SJSA1 (cell line): ENCODE results near the gene OXLD1. TPM values are rescaled to one million over a fixed set of nuclear protein-coding genes. Genes with fewer than 3 reads are reported as not detected.

Experiments used
- DNase-seq, 2 experiments: peaks; one replicate each; pipeline ENCODE4 v3.0.0-alpha.2; 2015 to 2020; ENCODE audit warnings: low spot score in 2 of 2, low read depth in 1 of 2
- H3K27ac ChIP-seq: fragments of 250-450 bp; sonication (Bioruptor Pico); 2 replicates; pipeline ENCODE4 v1.5.1; 2020; ENCODE audit warnings: mild to moderate bottlenecking, moderate library complexity
- H3K27me3 ChIP-seq: fragments of 250-450 bp; sonication (Bioruptor Pico); replicated peaks from 2 replicates; pipeline ENCODE4 v1.5.1; 2020; ENCODE audit warnings: mild to moderate bottlenecking, moderate library complexity
- H3K36me3 ChIP-seq: fragments of 250-450 bp; sonication (Bioruptor Pico); 2 replicates; pipeline ENCODE4 v1.5.1; 2020; ENCODE audit warnings: mild to moderate bottlenecking
- H3K4me1 ChIP-seq: fragments of 250-450 bp; sonication (Bioruptor Pico); replicated peaks from 2 replicates; pipeline ENCODE4 v1.6.1; 2021; ENCODE audit warnings: mild to moderate bottlenecking
- H3K4me3 ChIP-seq: fragments of 250-450 bp; sonication (Bioruptor Pico); 2 replicates; pipeline ENCODE4 v1.5.1; 2020; ENCODE audit warnings: mild to moderate bottlenecking
- H3K9me3 ChIP-seq: fragments of 250-450 bp; sonication (Bioruptor Pico); replicated peaks from 2 replicates; pipeline ENCODE4 v1.5.1; 2020; ENCODE audit warnings: mild to moderate bottlenecking
- total RNA-seq: library from RNA; depleted of rRNA; stranded (reverse); fragments of >200 nt; shearing (Covaris generic); gene quantifications from 2 replicates; pipeline ENCODE4 v1.2.3, GENCODE V29; 2014

Gene OXLD1
- total RNA-seq, 1 experiment from 2014 or later: 49.7 TPM

DNA sequence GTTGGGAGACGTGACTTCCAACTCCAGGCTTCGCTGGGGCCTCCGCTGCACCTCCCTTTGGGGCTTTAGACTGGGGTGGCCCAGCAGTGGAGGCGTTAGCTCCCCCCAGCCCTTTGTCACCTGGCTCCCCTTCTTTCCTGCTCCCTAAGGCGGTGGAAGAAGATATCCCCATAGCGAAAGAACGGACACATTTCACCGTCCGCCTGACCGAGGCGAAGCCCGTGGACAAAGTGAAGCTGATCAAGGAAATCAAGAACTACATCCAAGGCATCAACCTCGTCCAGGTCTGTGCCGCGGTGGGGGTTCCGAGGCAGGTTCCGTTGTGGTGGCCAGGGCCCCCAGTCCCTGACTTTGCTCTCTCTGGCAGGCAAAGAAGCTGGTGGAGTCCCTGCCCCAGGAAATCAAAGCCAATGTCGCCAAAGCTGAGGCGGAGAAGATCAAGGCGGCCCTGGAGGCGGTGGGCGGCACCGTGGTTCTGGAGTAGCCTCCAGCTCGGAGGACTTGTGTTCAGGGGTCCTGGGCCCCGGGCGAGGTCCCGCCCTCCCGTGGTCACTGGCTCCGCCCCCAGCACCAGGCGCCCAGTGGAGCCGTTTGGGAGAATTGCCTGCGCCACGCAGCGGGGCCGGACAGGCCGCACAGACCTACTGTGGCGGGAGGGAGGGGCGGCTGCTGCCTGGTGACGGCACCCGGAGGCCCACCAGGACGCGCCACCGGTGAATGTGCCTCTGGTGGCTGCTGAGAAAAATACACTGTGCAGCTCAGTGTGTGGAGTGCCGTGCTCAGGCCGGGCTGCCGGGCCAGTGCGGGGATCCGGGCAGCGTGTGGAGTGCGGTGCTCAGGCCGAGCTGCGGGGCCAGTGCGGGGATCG lies 40.6 kb upstream of the OXLD1 start:
- no peak overlapping the region for H3K4me3 ChIP-seq
- peaks cover 22% of the 10 kb centered on the region for H3K4me1 ChIP-seq
- no peaks in the 10 kb centered on the region for H3K27me3 ChIP-seq

DNA sequence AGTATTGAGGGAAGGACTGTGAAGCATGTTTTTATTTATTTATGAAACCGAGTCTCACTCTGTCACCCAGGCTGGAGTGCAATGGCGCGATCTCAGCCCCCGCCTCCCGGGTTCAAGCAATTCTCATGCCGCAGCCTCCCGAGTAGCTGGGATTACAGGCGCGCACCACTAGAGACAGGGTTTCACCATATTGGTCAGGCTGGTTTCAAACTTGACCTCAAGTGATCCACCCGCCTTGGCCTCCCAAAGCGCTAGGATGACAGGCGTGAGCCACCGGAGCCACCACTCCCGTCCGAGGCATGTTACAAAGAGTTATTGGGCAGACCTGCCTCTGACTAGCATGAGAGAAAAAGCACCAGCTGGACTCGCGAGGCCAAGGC lies 39.8 kb upstream of the OXLD1 start:
- Histone ChIP-seq H3K9me3 (no peaks in the 10 kb centered on the region), H3K4me3 (no peak overlapping the region), H3K27me3 (no peaks in the 10 kb centered on the region), H3K27ac (no peak overlapping the region), H3K4me1 (peaks cover 23% of the 10 kb centered on the region), H3K36me3 (peaks cover 77% of the 10 kb centered on the region)
- no peak for DNase-seq

More for the DNA sequence above, 40.6 kb upstream of the OXLD1 start:
- Histone ChIP-seq H3K36me3 (peaks cover 69% of the 10 kb centered on the region), H3K27ac (no peak overlapping the region), H3K9me3 (no peaks in the 10 kb centered on the region)
- DNase-seq: no peak

DNA sequence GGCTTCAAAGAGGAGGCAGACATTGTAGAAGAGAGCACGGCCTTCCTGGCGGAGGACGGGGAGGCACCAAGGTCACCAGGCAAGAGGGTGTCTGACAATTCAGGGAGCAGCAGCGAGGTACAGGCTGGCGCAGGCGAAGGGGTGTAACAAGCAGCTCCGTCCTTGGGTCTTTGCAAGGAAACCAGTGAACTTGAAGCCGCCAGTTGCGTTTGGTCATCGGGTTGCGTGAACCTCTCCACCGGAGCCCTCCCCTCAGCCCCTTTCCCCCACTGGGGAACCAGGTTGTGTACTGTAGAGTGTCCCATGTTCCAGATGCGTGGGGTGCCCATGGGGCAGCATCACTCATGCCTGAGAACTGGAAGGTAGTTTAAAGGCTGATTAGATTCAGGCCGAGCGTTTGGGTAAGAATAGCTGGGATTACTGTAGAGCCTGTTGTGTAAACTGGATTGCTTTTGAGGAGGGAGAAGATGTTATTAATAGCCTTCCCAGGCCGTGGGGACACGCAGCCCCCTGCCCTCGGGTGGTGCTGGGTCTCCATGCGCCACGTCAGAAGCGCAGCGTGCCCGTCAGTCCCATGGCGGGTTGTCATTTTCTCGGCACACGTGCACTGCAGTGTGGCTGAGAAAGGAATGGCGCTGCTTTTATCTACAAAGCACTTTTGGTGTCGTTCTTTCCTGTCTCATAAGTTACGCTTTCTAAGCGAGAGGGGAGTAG lies 39.3 kb upstream of the OXLD1 start:
- H3K27me3 ChIP-seq: no peaks in the 10 kb centered on the region
- no peak overlapping the region for H3K27ac ChIP-seq
- peaks cover 82% of the 10 kb centered on the region for H3K36me3 ChIP-seq
- no peak overlapping the region for H3K4me3 ChIP-seq
- peaks cover 24% of the 10 kb centered on the region for H3K4me1 ChIP-seq
- no peaks in the 10 kb centered on the region for H3K9me3 ChIP-seq
- no peak for DNase-seq

DNA sequence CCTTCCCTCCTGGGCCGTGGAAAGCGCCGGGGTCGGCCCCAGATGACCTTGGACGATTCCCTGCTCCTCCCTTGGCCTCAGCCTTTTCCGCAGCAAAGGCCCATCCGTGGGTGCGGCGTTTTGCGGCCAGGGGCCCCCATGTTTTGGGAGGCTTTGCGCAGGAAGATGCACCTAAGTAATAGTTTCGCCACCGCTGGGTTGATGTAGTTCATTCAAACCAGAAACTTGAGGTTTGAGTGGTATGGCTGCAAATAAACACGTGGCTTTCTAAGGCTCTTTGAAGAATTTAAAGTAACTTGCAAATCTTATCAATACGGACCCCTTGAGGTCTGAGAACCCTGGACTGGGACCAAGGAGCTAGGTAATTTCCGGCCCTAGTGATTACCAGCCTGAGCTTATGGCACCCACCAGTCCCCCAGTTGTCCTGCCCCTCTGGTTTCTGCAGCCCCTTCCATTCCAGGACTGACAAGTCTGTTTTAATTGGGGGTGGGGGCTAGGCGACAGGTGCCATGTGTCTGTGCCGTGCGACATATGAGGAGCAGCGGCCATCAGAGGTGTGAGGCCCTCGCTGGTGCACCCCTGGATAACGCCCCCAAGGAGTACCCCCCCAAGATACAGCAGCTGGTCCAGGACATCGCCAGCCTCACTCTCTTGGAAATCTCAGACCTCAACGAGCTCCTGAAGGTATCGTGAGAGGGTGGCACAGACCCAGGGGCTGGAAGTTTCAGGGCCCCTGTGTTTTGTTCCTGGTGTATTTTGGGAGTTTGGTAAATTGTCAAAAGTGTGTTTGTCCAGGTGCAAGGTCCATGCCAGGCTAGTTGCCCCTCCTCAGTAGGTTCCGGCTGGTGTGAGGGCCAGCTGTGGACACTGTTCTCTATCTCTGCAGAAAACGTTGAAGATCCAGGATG lies 37.6 kb upstream of the OXLD1 start:
- Histone ChIP-seq H3K27ac (peak overlapping the region; percentile 62), H3K27me3 (no peaks in the 10 kb centered on the region), H3K9me3 (no peaks in the 10 kb centered on the region), H3K4me3 (peak overlapping the region; percentile 86), H3K36me3 (peaks cover 92% of the 10 kb centered on the region), H3K4me1 (peaks cover 24% of the 10 kb centered on the region)
- no peak for DNase-seq

DNA sequence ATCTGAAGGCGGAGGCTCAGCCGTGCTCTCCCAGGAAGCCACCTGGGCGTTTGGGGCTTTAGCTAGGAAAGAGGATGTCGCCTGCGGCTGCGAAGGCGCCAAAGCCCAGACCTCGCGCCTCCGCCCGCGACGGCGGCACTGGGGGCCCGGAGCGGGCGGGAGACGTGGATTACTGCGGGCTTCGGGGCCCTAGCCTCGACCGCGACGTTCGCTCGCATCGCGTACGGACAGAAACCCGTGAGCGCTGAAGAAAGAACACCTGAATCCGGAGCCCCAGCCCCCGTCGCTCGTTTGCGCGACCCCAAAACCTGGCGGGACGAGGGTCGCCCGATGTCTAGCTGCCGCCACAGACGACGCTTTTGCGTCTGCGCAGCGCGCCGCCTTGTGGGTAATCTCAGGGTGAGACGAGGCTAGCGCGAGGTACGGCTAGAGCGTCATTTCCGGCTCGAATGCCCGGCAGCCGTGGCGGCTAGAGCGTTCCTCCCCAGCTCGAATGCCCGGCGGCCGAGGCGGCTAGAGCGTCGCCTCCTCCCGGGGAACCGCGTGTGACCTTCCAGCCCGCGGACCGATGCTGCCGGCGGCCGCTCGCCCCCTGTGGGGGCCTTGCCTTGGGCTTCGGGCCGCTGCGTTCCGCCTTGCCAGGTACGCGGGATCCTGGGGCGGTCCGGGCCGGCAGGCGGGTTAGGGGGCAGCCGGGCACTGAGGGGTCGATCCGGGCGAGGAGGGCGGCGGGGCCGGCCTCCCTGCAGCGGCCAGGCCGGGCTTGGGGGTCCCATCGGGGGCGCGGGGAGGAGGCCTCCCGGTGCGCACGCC lies 36.7 kb upstream of the OXLD1 start, which contains the start of gene MRPL12:
MRPL12 (plus strand) TSS at position 434 of the 813 bp plus-strand sequence; CDS start at position 569, 135 bp downstream.
- H3K9me3 ChIP-seq: no peaks in the 10 kb centered on the region
- peaks cover 92% of the 10 kb centered on the region for H3K36me3 ChIP-seq
- H3K27me3 ChIP-seq: no peaks in the 10 kb centered on the region
- peaks cover 24% of the 10 kb centered on the region for H3K4me1 ChIP-seq
- peak within 1 kb of the TSS; percentile 62 for H3K27ac ChIP-seq
- peak; percentile 91 to 96 for DNase-seq
- peak within 1 kb of the TSS; percentile 86 for H3K4me3 ChIP-seq

DNA sequence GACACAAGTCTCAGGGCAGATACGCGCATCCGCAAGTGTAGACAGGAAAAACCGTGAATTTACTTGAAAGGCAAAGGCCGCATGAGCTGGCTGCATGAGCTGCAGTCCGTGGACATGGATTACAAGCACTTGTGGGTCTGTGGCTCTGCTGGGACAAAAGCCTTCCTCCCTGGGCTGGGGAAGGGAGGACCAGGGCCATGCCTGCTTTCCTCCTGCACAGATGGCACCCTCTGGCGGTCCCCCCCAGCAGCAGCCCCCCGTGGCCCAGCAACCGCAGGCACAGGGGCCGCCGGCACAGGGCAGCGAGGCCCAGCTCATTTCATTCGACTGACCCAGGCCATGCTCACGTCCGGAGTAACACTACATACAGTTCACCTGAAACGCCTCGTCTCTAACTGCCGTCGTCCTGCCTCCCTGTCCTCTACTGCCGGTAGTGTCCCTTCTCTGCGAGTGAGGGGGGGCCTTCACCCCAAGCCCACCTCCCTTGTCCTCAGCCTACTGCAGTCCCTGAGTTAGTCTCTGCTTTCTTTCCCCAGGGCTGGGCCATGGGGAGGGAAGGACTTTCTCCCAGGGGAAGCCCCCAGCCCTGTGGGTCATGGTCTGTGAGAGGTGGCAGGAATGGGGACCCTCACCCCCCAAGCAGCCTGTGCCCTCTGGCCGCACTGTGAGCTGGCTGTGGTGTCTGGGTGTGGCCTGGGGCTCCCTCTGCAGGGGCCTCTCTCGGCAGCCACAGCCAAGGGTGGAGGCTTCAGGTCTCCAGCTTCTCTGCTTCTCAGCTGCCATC lies 35.1 kb upstream of the OXLD1 start:
- DNase-seq: peak in 1 of 2 experiments; percentile 35
- H3K27me3 ChIP-seq: no peaks in the 10 kb centered on the region
- peaks cover 92% of the 10 kb centered on the region for H3K36me3 ChIP-seq
- H3K9me3 ChIP-seq: no peaks in the 10 kb centered on the region
- H3K4me1 ChIP-seq: peaks cover 24% of the 10 kb centered on the region
- H3K27ac ChIP-seq: no peak overlapping the region
- H3K4me3 ChIP-seq: peak overlapping the region; percentile 86; the same call in 1 of the 2 replicates

DNA sequence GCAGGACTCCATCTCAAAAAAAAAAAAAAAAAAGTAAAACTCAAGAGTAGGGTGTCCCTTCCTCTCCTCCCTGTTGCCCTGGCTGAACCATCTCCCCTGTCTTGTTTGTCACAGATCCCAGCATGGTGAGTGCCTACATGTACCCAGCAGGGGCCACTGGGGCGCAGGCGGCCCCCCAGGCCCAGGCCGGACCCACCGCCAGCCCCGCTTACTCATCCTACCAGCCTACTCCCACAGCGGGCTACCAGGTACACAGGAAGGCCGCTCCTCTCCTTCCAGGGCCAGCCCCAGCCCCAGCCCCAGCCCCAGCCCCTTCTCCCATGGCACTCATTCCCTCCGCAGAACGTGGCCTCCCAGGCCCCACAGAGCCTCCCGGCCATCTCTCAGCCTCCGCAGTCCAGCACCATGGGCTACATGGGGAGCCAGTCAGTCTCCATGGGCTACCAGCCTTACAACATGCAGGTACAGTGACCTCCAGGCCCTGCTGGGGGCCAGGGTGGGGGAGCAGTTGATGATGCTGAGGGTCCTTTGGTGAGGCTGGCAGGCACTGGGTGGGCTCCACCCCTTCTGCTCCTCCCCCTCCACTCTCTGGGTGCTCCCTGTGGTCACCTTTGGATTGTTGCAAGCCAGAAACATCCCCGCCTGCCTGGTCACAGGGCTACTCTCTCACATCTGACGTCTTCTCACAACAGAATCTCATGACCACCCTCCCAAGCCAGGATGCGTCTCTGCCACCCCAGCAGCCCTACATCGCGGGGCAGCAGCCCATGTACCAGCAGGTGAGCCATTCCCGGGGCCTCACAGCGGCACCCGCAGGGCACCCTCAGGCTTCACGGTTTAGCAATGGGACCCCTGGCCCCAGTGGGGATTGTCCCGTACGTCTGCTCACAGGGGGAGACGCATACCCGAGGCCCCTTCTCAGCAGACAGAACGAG lies 34.2 kb upstream of the OXLD1 start:
- H3K9me3 ChIP-seq: no peaks in the 10 kb centered on the region
- no peaks in the 10 kb centered on the region for H3K27me3 ChIP-seq
- peaks cover 92% of the 10 kb centered on the region for H3K36me3 ChIP-seq
- DNase-seq: no peak
- H3K27ac ChIP-seq: no peak overlapping the region
- peaks cover 24% of the 10 kb centered on the region for H3K4me1 ChIP-seq
- H3K4me3 ChIP-seq: no peak overlapping the region

DNA sequence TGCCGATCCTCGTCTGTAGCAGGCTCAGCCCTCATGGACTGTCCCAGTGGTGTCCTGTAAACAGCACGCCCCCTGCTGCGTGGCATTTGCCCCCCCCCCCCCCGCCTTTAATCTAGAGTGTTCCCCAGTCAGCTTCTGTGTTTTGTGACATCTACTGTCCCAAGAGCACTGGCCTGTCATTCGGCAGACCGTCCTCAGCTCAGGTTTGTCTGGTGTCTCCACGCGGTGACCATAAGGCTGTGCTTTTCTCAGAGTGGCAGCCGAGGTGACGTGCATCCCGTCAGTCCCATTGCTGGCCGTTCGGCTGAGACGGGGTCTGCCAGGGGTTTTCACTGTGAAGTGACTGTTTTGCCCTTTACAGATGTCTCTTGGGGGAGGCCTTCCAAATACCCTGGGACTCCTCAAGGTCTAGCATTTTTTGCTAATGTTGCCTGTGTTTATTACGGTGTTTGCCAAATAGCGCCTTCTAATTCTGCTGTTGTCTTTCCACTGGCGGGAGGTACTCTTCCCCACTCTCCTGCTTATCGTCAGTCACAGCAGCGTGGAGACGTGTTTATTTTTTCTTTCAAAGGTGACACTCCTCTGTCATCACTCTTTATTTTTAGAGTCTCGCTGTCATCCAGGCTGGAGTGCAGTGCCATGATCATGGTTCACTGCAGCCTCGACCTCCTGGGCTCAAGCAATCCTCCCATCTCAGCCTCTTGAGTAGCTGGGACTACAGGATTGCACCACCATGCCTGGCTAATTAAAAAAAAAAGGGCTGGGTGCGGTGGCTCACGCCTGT lies 31.0 kb upstream of the OXLD1 start:
- peaks cover 16% of the 10 kb centered on the region for H3K4me1 ChIP-seq
- DNase-seq: no peak
- no peak overlapping the region for H3K4me3 ChIP-seq
- H3K27ac ChIP-seq: no peak overlapping the region
- H3K27me3 ChIP-seq: no peaks in the 10 kb centered on the region
- H3K9me3 ChIP-seq: no peaks in the 10 kb centered on the region
- H3K36me3 ChIP-seq: peaks cover 95% of the 10 kb centered on the region

DNA sequence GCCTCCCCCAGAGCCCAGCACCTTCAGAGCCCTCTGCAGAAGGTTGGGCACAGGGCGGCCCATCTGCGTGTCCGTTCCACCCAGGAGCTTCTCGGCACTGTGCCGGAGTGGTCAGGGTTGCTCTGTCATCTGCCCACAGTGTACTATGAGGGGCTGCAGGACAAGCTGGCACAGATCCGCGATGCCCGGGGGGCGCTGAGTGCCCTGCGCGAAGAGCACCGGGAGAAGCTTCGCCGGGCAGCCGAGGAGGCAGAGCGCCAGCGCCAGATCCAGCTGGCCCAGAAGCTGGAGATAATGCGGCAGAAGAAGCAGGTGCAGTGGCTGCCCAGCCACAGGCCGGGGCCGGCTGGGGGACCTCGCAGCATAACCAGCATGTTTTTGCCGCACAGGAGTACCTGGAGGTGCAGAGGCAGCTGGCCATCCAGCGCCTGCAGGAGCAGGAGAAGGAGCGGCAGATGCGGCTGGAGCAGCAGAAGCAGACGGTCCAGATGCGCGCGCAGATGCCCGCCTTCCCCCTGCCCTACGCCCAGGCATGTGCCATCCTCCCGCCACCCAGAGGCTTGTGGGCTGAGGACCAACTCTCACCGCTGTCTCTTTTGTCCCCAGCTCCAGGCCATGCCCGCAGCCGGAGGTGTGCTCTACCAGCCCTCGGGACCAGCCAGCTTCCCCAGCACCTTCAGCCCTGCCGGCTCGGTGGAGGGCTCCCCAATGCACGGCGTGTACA lies 30.0 kb upstream of the OXLD1 start:
- Histone ChIP-seq H3K4me3 (no peak overlapping the region), H3K27ac (no peak overlapping the region), H3K4me1 (peaks cover 5% of the 10 kb centered on the region), H3K27me3 (no peaks in the 10 kb centered on the region), H3K36me3 (peaks cover 95% of the 10 kb centered on the region), H3K9me3 (no peaks in the 10 kb centered on the region)
- no peak for DNase-seq

DNA sequence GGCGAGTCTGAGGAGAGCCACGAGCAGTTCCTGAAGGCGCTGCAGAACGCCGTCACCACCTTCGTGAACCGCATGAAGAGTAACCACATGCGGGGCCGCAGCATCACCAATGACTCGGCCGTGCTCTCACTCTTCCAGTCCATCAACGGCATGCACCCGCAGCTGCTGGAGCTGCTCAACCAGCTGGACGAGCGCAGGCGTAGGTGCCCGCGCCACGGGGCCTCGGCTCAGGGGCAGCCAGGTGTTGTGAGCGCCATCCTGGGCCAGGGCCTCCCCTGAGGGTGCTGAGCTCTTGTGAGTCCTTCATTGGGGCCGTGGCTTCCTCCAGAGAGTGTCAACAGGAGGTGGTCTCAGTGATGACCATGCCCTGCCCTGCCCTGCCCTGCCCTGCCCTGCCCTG lies 29.4 kb upstream of the OXLD1 start:
- Histone ChIP-seq H3K4me1 (no peaks in the 10 kb centered on the region), H3K27ac (no peak overlapping the region), H3K9me3 (no peaks in the 10 kb centered on the region), H3K4me3 (no peak overlapping the region), H3K36me3 (peaks cover 95% of the 10 kb centered on the region), H3K27me3 (no peaks in the 10 kb centered on the region)
- DNase-seq: no peak
